Neural cell (in vitro differentiated cells): ENCODE measurements around the gene MSX2. TPM values are rescaled to one million over a fixed set of nuclear protein-coding genes. Genes with fewer than 3 reads are reported as not detected.

Experiments used
- H2AFZ ChIP-seq: fragments of 200-600, 300-800 bp; sonication (generic), shearing (Covaris generic); 2 replicates; pipeline ENCODE4 v1.6.0; 2014; ENCODE audit warnings: low read depth, mild to moderate bottlenecking, antibody characterized with exemption, low read length, moderate library complexity
- H3F3A ChIP-seq: fragments of 200-600 bp; shearing (Covaris generic); 2 replicates; pipeline ENCODE4 v1.6.1; 2016; ENCODE audit warnings: mild to moderate bottlenecking, moderate library complexity, mixed read lengths, antibody characterized with exemption, low read length; ENCODE audit not compliant: insufficient read depth, poor library complexity, severe bottlenecking
- H3K27ac ChIP-seq: fragments of 200-600, 300-800 bp; sonication (generic), shearing (Covaris generic); 2 replicates; pipeline ENCODE4 v1.5.1; 2014; ENCODE audit warnings: mild to moderate bottlenecking, low read length, moderate library complexity
- H3K27me3 ChIP-seq: fragments of 300-800, 200-600 bp; sonication (generic), shearing (Covaris generic); 2 replicates; pipeline ENCODE4 v1.6.0; 2014; ENCODE audit warnings: mild to moderate bottlenecking, low read depth, low read length, moderate library complexity; ENCODE audit not compliant: insufficient read depth
- H3K36me3 ChIP-seq: fragments of 300-800, 200-600 bp; sonication (generic), shearing (Covaris generic); 2 replicates; pipeline ENCODE4 v1.5.1; 2014; ENCODE audit warnings: mild to moderate bottlenecking, antibody characterized with exemption, low read length, moderate library complexity; ENCODE audit not compliant: insufficient read depth
- H3K4me2 ChIP-seq: fragments of 300-800, 200-600 bp; sonication (generic), shearing (Covaris generic); 2 replicates; pipeline ENCODE4 v1.6.0; 2014; ENCODE audit warnings: mild to moderate bottlenecking, low read length
- H3K4me3 ChIP-seq: fragments of 300-800, 200-600 bp; sonication (generic), shearing (Covaris generic); 2 replicates; pipeline ENCODE4 v1.5.1; 2014; ENCODE audit warnings: mild to moderate bottlenecking, low read length, moderate library complexity
- H3K79me2 ChIP-seq: fragments of 200-600 bp; shearing (Covaris generic); replicated peaks from 2 replicates; pipeline ENCODE4 v1.6.0; 2014; ENCODE audit warnings: mild to moderate bottlenecking, low read length, moderate library complexity; ENCODE audit not compliant: insufficient read depth
- H3K9ac ChIP-seq: fragments of 300-800, 200-600 bp; sonication (generic), shearing (Covaris generic); 2 replicates; pipeline ENCODE4 v1.6.1; 2016; ENCODE audit warnings: mild to moderate bottlenecking, low read length, mixed read lengths
- H3K9me2 ChIP-seq: fragments of 200-600 bp; shearing (Covaris generic); 2 replicates; pipeline ENCODE4 v1.6.1; 2016; ENCODE audit warnings: mild to moderate bottlenecking, low read length, mixed read lengths; ENCODE audit not compliant: insufficient read depth
- H3K9me3 ChIP-seq: fragments of 200-600, 300-800 bp; sonication (generic), shearing (Covaris generic); 2 replicates; pipeline ENCODE4 v1.6.1; 2016; ENCODE audit warnings: mild to moderate bottlenecking, mixed run types, low read length, moderate library complexity, mixed read lengths
- H4K20me1 ChIP-seq: fragments of 200-600 bp; shearing (Covaris generic); 2 replicates; pipeline ENCODE4 v1.6.1; 2016; ENCODE audit warnings: mild to moderate bottlenecking, mixed run types; ENCODE audit not compliant: insufficient read depth
- CTCF ChIP-seq: fragments of 450-650 bp; IDR thresholded peaks from 2 replicates; pipeline ENCODE4 v1.5.1; 2014; ENCODE audit warnings: antibody characterized with exemption, mild to moderate bottlenecking, moderate library complexity; ENCODE audit not compliant: poor library complexity, severe bottlenecking
- EP300 ChIP-seq: fragments of 450-650 bp; conservative IDR thresholded peaks from 2 replicates; pipeline ENCODE4 v1.6.1; 2014; ENCODE audit warnings: antibody characterized with exemption, mild to moderate bottlenecking, moderate library complexity; ENCODE audit not compliant: poor library complexity, severe bottlenecking
- EZH2 ChIP-seq: fragments of 200-600, 300-800 bp; shearing (Covaris generic), sonication (generic); IDR thresholded peaks from 2 replicates; pipeline ENCODE4 v1.6.1; 2014; ENCODE audit warnings: antibody characterized with exemption, low read length, borderline replicate concordance, mild to moderate bottlenecking; ENCODE audit not compliant: insufficient read depth, poor library complexity, severe bottlenecking
- MXI1 ChIP-seq: fragments of 450-650 bp; conservative IDR thresholded peaks from 2 replicates; pipeline ENCODE4 v1.6.1; 2014; ENCODE audit warnings: antibody characterized with exemption, mild to moderate bottlenecking; ENCODE audit not compliant: poor library complexity, severe bottlenecking
- POLR2AphosphoS5 ChIP-seq: IDR thresholded peaks from 2 replicates; pipeline ENCODE4 v1.6.1; 2012
- RAD21 ChIP-seq: fragments of 450-650 bp; conservative IDR thresholded peaks from 2 replicates; pipeline ENCODE4 v1.6.1; 2014; ENCODE audit warnings: antibody characterized with exemption, mild to moderate bottlenecking, moderate library complexity
- REST ChIP-seq: IDR thresholded peaks from 2 replicates; pipeline ENCODE4 v1.6.1; 2012; ENCODE audit warnings: borderline replicate concordance
- SMC3 ChIP-seq: fragments of 450-650 bp; conservative IDR thresholded peaks from 2 replicates; pipeline ENCODE4 v1.6.1; 2014; ENCODE audit warnings: antibody characterized with exemption, mild to moderate bottlenecking, moderate library complexity; ENCODE audit not compliant: poor library complexity
- TAF1 ChIP-seq: IDR thresholded peaks from 2 replicates; pipeline ENCODE4 v1.6.1; 2012; ENCODE audit warnings: low read depth
- polyA plus RNA-seq: library from polyadenylated mRNA; depleted of rRNA; stranded (reverse); fragments of >200 nt; gene quantifications from 2 replicates; pipeline ENCODE4 v1.2.3, GENCODE V29; 2014

The MSX2 gene
- polyA plus RNA-seq, 1 donor from 2014 or later, result not detected

GRCh38 chr5:174765540-174765939 is 41.2 kb downstream of the MSX2 start:
- Histone ChIP-seq H3K27ac (no peak overlapping the region), H3K36me3 (no peaks in the 10 kb centered on the region), H2AFZ (no peak overlapping the region), H3K4me2 (no peak overlapping the region), H3K79me2 (no peaks in the 10 kb centered on the region), H3F3A (no peaks in the 10 kb centered on the region), H3K9ac (no peak overlapping the region), H3K9me3 (no peaks in the 10 kb centered on the region), H3K27me3 (no peaks in the 10 kb centered on the region), H3K4me3 (no peak overlapping the region), H4K20me1 (no peaks in the 10 kb centered on the region), H3K9me2 (no peaks in the 10 kb centered on the region)
- TF ChIP-seq POLR2AphosphoS5 (no peak), REST (no peak), RAD21 (no peak), EP300 (no peak), SMC3 (no peak), CTCF (no peak), MXI1 (no peak), TAF1 (no peak)

- Histone ChIP-seq H3K27ac (no peak overlapping the region), H3K4me2 (no peak overlapping the region), H3K36me3 (no peaks in the 10 kb centered on the region), H3K9me2 (no peaks in the 10 kb centered on the region), H3K9ac (no peak overlapping the region), H3K4me3 (no peak overlapping the region), H3K79me2 (no peaks in the 10 kb centered on the region), H3F3A (no peaks in the 10 kb centered on the region), H4K20me1 (no peaks in the 10 kb centered on the region), H3K27me3 (no peaks in the 10 kb centered on the region), H2AFZ (no peak overlapping the region), H3K9me3 (no peaks in the 10 kb centered on the region)
- TF ChIP-seq POLR2AphosphoS5 (no peak), REST (no peak), MXI1 (no peak), EP300 (no peak), TAF1 (no peak), EZH2 (no peak), SMC3 (no peak), RAD21 (no peak)
These were observed 43.3 kb downstream of the MSX2 start for GRCh38 chr5:174767670-174768069.
